ENCODE results near the gene UPK3A. TPM values are rescaled to one million over a fixed set of nuclear protein-coding genes. Genes with fewer than 3 reads are reported as not detected.
"Not testable (repeated sequence)": the region's sequence is repeated elsewhere in the genome, so short reads cannot be mapped to it uniquely, and the experiment has no call there.

UPK3A gene
- total and polyA plus RNA-seq, 2 donors = 15.4 to 88.9 TPM

GRCh38 chr22:45281010-45281409, 3.7 kb upstream of the UPK3A start:
- no peak overlapping the region for H3K27ac ChIP-seq (ENCODE audit: low read depth)
- no peaks in the 10 kb centered on the region for H3K4me1 ChIP-seq (ENCODE audit: insufficient read depth)
- no peak for DNase-seq (ENCODE audit: extremely low spot score)
- no peak overlapping the region for H3K4me3 ChIP-seq (ENCODE audit: low read depth, low read length)
- 70% methylated on average over 3 of the region's 3 CpGs for WGBS
- no peaks in the 10 kb centered on the region for H3K36me3 ChIP-seq (ENCODE audit: insufficient read depth)

- peak overlapping the region; percentile 14 for H3K4me3 ChIP-seq (ENCODE audit: low read depth, low read length)
- no peaks in the 10 kb centered on the region for H3K4me1 ChIP-seq (ENCODE audit: insufficient read depth)
- WGBS = 39% methylated on average over 16 of the region's 16 CpGs
- no peak overlapping the region for H3K27ac ChIP-seq (ENCODE audit: low read depth)
- no peaks in the 10 kb centered on the region for H3K36me3 ChIP-seq (ENCODE audit: insufficient read depth)
- no peak for DNase-seq (ENCODE audit: extremely low spot score)
Observed at GRCh38 chr22:45285263-45286058, 712 bp downstream of the UPK3A start.

DNA sequence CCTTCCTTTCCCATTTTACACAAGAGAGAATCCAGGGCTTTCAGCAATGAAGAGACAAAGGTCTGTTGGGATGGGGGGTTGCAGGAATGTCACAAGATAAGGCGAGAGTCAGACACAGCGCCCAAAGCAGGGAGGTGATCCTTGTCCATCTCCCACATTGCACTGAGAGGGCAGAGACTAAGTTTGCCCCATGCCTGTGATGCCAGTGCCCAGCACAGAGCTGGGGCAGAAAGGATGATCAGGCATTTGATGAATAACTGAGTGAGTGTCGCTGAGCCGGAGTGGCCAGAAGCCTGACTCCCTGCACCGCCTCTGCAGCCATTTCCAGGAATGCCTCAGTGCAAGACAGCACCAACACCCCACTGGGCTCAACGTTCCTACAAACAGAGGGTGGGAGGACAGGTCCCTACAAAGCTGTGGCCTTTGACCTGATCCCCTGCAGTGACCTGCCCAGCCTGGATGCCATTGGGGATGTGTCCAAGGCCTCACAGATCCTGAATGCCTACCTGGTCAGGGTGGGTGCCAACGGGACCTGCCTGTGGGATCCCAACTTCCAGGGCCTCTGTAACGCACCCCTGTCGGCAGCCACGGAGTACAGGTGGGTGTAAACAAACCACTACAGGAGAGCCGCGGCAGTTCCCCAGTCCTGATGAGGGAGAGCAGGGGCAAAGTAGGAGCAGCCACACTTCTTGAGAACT, 2.3 kb downstream of the UPK3A start:
- Histone ChIP-seq H3K36me3 (ENCODE audit: insufficient read depth) (no peaks in the 10 kb centered on the region), H3K4me1 (ENCODE audit: insufficient read depth) (no peaks in the 10 kb centered on the region), H3K4me3 (ENCODE audit: low read depth, low read length) (no peak overlapping the region), H3K27ac (ENCODE audit: low read depth) (no peak overlapping the region)
- DNase-seq (ENCODE audit: extremely low spot score) = no peak
- WGBS = 77% methylated on average over 12 of the region's 12 CpGs

- 34% methylated on average over 18 of the region's 18 CpGs for whole genome bisulfite sequencing
- no peaks in the 10 kb centered on the region for H3K36me3 ChIP-seq (ENCODE audit: insufficient read depth)
- H3K4me3 ChIP-seq (ENCODE audit: low read depth, low read length) = no peak overlapping the region
- no peaks in the 10 kb centered on the region for H3K4me1 ChIP-seq (ENCODE audit: insufficient read depth)
- no peak for DNase-seq (ENCODE audit: extremely low spot score)
- no peak overlapping the region for H3K27ac ChIP-seq (ENCODE audit: low read depth)
Observed at GRCh38 chr22:45290410-45290936, 5.7 kb downstream of the UPK3A start.

GRCh38 chr22:45291061-45291930, 6.5 kb downstream of the UPK3A start:
- no peak for DNase-seq (ENCODE audit: extremely low spot score)
- H3K4me1 ChIP-seq (ENCODE audit: insufficient read depth) = no peaks in the 10 kb centered on the region
- 80% methylated on average over 8 of the region's 8 CpGs for WGBS
- no peak overlapping the region for H3K27ac ChIP-seq (ENCODE audit: low read depth)
- H3K4me3 ChIP-seq (ENCODE audit: low read depth, low read length) = no peak overlapping the region
- no peaks in the 10 kb centered on the region for H3K36me3 ChIP-seq (ENCODE audit: insufficient read depth)

DNA sequence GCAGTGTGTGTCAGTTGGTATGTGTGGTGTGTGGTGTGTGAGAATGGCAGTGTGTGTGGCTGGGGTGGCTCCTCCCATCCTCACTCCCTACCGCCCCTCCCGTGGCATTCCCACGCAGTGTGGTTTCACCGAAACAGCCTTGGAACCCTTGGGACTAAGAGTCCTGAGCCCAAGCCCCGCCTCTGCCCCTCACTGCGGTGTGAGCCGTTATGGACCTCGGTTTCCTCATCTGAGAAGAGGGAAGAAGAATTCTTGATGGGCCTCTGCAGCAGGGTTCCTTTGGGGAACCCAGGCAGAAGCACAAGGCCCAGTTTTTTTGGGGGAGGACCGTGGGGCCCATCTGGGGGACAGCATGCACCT, 7.2 kb downstream of the UPK3A start:
- Histone ChIP-seq H3K36me3 (ENCODE audit: insufficient read depth) (no peaks in the 10 kb centered on the region), H3K4me1 (ENCODE audit: insufficient read depth) (no peaks in the 10 kb centered on the region), H3K27ac (ENCODE audit: low read depth) (no peak overlapping the region), H3K4me3 (ENCODE audit: low read depth, low read length) (no peak overlapping the region)
- 83% methylated on average over 9 of the region's 9 CpGs for WGBS
- no peak for DNase-seq (ENCODE audit: extremely low spot score)

GRCh38 chr22:45292731-45293442, 8.1 kb downstream of the UPK3A start:
- 60% methylated on average over 23 of the region's 23 CpGs for WGBS
- no peak overlapping the region for H3K27ac ChIP-seq (ENCODE audit: low read depth)
- no peak overlapping the region for H3K4me3 ChIP-seq (ENCODE audit: low read depth, low read length)
- no peaks in the 10 kb centered on the region for H3K36me3 ChIP-seq (ENCODE audit: insufficient read depth)
- no peaks in the 10 kb centered on the region for H3K4me1 ChIP-seq (ENCODE audit: insufficient read depth)
- no peak for DNase-seq (ENCODE audit: extremely low spot score)

DNA sequence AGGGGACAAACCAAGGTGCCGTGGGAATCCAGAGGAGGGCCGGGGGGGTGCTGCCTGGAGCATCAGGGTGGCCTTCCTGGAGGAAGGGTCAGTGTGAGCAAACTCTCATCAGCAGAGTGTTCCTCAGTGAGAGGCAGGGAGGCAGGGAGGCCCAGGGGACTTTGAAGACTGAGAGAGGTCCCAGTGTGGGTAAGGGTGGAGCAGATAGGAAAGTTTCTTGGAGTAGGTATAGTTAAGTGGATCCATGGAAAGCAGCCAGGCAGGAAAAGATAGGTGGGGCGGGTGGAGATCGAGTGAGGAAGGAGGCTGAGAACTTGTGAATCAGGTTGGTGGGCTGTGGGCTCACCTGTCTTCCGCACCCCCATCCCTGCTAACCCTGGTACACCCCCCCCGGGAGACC, 9.3 kb downstream of the UPK3A start:
- H3K27ac ChIP-seq (ENCODE audit: low read depth) = no peak overlapping the region
- DNase-seq (ENCODE audit: extremely low spot score) = no peak
- WGBS = 79% methylated on average over 6 of the region's 6 CpGs
- no peaks in the 10 kb centered on the region for H3K4me1 ChIP-seq (ENCODE audit: insufficient read depth)
- H3K36me3 ChIP-seq (ENCODE audit: insufficient read depth) = no peaks in the 10 kb centered on the region
- no peak overlapping the region for H3K4me3 ChIP-seq (ENCODE audit: low read depth, low read length)

GRCh38 chr22:45295004-45295403, 10.3 kb downstream of the UPK3A start:
- WGBS = 92% methylated on average over 6 of the region's 6 CpGs
- H3K4me1 ChIP-seq (ENCODE audit: insufficient read depth); H3K4me3 ChIP-seq (ENCODE audit: low read depth, low read length); H3K27ac ChIP-seq (ENCODE audit: low read depth); DNase-seq (ENCODE audit: extremely low spot score); H3K36me3 ChIP-seq (ENCODE audit: insufficient read depth): not testable (repeated sequence)

DNA sequence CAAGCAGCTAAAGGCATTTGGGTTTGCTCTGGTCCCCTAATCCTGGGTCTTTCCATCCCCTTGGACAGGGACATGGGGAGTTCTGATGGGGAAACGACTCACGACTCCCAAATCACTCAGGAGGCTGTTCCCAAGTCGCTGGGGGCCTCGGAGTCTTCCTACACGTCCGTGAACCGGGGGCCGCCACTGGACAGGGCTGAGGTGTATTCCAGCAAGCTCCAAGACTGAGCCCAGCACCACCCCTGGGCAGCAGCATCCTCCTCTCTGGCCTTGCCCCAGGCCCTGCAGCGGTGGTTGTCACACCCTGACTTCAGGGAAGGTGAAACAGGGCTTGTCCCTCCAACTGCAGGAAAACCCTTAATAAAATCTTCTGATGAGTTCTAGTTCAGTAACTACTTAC, 10.7 kb downstream of the UPK3A start:
- Histone ChIP-seq H3K4me3 (ENCODE audit: low read depth, low read length) (no peak overlapping the region), H3K27ac (ENCODE audit: low read depth) (no peak overlapping the region), H3K4me1 (ENCODE audit: insufficient read depth) (no peaks in the 10 kb centered on the region), H3K36me3 (ENCODE audit: insufficient read depth) (no peaks in the 10 kb centered on the region)
- 81% methylated on average over 9 of the region's 9 CpGs for WGBS
- DNase-seq (ENCODE audit: extremely low spot score) = no peak

- Histone ChIP-seq H3K4me1 (ENCODE audit: insufficient read depth) (no peaks in the 10 kb centered on the region), H3K4me3 (ENCODE audit: low read depth, low read length) (no peak overlapping the region), H3K27ac (ENCODE audit: low read depth) (no peak overlapping the region), H3K36me3 (ENCODE audit: insufficient read depth) (no peaks in the 10 kb centered on the region)
- 74% methylated on average over 13 of the region's 13 CpGs for WGBS
- no peak for DNase-seq (ENCODE audit: extremely low spot score)
Observed at GRCh38 chr22:45296628-45297297, 12.0 kb downstream of the UPK3A start.

- no peaks in the 10 kb centered on the region for H3K36me3 ChIP-seq (ENCODE audit: insufficient read depth)
- no peak overlapping the region for H3K27ac ChIP-seq (ENCODE audit: low read depth)
- DNase-seq (ENCODE audit: extremely low spot score) = no peak
- 71% methylated on average over 15 of the region's 15 CpGs for WGBS
- H3K4me3 ChIP-seq (ENCODE audit: low read depth, low read length) = no peak overlapping the region
- H3K4me1 ChIP-seq (ENCODE audit: insufficient read depth) = no peaks in the 10 kb centered on the region
Observed at GRCh38 chr22:45298934-45299505, 14.3 kb downstream of the UPK3A start.

Data from urinary bladder (tissue), 4 donors.